Midbrain (tissue), 1 donor: ENCODE results near the gene DAZL.

Experiments used
- DNase-seq: peaks from one replicate; lab custom pipeline; 2025; lab: John Stamatoyannopoulos, UW

DAZL gene

DNA sequence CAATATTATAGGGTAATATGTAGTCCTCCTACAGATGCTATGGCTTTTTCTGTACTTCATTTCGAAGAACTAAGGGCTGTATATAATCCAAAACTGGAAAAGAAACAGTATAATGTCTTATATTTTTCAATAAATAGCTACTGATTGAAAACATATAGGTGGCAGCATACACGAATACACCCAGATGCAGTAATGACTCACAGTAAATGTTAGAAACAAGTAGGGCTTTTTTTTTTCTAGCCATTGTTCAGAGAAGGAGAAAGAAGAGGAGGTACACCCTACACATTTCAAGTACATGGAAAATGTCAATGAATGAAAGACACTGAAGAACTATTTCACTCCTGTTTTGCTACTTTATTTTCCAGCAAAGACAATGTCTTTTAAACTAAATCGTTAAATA, 9.4 kb downstream of the DAZL start:
- no peak for DNase-seq

DNA sequence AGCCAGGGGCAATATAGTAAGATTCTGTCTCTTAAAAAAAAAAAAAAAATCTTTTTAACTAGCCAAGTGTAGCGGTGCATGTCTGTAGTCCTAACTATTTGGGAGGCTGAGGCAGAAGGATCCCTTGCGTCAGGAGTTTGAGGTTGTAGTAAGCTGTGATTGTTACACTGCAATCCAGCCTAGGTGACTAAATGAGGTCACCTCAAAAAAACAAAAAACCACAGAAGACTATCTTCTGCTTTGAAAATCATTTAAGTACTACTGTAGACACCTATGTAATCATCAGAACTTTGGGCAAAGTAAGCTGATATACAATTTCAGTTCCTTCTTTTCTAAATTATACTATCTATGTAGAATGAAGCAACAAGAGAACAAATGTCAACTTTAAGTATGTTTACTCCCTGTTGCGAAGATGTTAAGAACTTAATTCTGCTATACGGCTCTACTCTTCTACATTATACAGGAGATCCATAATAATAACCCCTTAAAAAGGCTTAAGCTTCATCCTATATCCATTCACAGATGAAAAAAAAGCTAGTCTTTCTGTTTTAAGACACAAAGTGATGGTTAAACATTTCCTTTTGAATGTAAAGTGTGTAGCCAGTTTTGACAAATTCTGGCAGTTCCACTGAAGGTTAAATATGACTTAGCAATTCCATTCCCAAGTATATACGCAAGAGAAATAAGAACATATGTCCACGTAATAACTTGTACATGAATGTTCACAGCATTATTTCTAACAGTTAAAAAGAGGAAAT, 15.2 kb downstream of the DAZL start:
- no peak for DNase-seq

GRCh38 chr3:16589120-16589519, 16.1 kb downstream of the DAZL start:
- DNase-seq, result no peak

- DNase-seq, result no peak
These were observed 17.6 kb downstream of the DAZL start for GRCh38 chr3:16587681-16588060.

GRCh38 chr3:16587047-16587680, 18.1 kb downstream of the DAZL start:
- DNase-seq, result no peak

- no peak for DNase-seq
These were observed 20.3 kb downstream of the DAZL start for GRCh38 chr3:16584880-16585279.

GRCh38 chr3:16583551-16583950, 21.7 kb downstream of the DAZL start:
- no peak for DNase-seq

DNA sequence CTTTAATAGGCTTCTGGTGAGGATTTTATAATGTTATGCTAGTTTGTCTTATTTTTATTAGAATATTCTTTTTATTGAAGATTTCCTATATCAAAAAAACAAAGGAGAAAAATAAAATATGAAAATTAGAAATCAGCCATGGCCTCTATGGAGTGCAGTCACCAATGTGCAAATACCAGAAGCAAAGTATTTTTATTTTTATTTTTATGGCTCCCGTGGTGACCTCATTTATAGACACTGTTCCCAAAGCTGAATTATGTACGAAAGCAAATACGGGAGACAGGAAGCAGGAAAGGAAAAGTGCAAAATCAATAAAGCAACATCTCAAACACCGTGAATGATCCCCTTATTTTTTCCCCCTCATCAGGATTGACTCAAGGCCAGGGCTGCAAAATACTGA, 35.1 kb downstream of the DAZL start:
- no peak for DNase-seq

GRCh38 chr3:16568532-16568931, 36.7 kb downstream of the DAZL start:
- no peak for DNase-seq

DNA sequence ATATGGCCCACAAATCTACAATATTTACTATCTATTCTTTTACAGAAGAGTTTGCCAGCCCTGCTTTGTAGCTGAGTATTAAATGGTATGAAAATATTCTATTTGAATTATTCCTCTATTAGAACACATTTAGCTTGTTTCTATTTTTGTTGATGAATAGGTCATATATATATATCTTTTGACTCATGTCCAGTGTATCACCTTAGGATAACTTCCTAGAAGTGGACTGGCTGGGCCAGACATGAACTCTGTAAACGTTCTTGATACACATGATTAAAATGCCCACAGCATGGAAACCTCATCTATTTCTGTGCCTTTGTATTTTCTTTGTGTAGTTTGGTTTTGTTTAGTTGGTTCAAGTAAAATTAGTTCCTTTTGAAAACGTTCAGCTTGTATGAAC, 37.1 kb downstream of the DAZL start:
- DNase-seq, result no peak

DNA sequence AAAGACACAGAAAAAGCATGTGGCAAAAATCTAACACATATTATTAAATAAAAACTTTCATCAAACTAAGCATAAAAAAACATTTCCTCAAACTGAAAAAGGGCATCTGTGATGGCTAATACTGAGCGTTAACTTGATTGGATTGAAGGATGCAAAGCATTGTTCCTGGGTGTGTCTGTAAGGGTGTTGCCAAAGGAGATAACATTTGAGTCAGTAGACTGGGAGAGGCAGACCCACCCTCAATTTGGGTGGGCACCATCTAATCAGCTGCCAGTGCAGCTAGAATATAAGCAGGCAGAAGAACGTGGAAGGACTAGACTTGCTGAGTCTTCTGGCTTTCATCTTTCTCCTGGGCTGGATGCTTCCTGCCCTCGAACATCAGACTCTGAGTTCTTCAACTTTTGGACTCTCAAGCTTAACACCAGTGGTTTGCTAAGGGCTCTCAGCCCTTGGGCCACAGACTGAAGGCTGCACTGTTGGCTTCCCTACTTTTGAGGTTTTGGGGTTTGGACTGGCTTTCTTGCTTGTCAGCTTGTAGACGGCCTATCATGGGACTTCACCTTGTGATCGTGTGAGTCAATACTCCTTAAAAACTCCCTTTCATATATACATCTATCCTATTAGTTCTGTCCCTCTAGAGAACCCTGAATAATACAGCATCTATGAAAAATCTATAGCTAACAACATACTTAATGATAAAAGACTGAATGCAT, 45.4 kb downstream of the DAZL start:
- no peak for DNase-seq

GRCh38 chr3:16554126-16554525, 51.1 kb downstream of the DAZL start:
- DNase-seq, result no peak

DNA sequence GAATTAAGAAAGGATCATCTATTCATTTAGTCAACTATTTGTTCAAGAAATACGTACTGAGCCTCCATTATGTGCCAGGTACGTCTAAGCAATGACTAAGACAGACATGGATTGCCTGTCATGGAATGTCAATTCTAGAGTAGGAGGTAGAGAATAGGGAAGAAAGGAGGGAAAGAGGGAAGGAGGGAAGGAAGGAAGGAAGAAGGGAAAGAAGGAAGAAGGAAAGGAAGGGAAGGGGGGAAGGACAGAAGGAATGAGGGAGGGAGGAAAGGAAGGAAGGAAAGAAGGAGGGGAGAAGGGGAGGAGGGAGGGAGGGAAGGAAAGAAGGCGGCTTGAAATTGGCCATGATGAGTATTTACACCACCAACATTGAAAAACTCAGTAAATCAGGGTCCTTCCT, 52.5 kb downstream of the DAZL start:
- DNase-seq, result no peak

DNA sequence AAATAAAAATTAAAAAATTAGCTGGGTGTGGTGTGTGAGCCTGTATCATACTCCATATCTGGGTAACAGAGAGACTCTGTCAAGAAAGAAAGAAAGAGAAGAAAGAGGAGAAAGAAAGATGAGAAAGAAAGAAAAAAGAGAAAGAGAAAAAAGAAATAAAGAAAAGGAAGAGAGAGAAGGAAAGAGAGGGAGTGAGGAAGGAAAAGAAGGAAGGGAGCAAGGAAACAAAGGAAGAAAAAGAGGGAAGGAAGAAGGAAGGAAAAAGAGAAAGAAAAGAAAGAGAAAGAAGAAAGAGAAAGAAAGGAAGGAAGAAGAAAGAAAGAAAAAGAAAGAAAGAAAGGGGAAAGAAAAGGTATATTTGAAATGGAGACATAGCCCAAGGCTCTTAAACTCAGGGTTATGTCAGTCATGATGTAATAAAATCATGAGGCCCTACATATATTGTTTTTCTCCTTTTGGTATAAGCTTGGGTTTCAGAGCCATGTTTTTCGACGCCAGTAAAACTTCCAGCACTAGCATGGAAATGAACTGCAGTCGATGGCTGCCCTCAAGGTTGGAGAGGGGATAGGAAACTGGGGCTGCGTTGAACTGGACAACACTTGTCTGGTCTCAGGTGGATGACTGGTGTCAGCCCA, 53.8 kb downstream of the DAZL start:
- DNase-seq, result no peak

DNA sequence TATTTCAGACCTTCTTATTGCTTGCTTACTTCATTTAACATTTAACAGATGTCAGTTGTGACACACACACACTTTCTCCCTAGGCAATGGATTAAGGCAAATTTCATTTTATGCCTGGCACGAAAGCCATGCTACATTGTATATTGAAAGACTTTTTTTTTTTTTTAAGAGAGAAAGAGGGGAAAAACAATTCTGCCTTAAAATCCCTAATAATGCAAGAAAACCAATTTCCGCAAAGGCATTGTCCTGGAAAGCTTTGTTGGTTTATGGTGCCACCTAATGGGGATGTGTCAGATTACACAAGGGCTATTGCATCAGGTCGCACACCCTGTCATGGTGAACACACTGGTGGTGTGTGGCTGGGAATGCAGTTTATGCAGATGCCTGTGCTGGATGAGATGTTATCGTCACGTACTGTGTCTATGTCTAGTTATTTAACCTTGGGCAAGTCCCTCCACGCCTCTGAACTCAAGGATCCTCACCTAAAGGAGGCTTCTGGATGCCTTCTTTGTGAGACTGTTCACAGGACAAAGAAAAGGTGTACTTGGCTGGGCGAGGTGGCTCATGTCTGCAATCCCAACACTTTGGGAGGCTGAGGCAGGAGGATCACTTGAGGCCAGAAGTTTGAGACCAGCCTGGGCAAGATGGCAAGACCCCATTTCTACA, 54.4 kb downstream of the DAZL start:
- DNase-seq, result peak; percentile 85

DNA sequence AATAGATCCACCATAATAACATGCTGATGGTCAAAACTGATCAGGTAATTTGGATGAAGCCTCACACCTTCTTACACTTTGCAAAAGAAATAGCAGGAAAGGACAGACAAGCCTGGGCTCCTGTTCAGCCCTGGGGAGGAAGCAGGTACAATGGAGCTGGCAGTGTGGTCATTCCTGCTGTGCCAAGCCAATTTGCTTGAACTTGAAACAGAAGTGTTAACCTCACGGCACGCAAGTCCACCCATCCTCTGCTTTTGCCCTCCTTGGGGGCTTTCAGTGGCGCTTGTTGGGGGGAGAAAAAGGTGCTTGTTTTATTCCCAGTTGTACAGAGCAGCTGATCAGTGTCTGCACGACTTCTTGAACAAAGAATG, 54.9 kb downstream of the DAZL start:
- no peak for DNase-seq

DNA sequence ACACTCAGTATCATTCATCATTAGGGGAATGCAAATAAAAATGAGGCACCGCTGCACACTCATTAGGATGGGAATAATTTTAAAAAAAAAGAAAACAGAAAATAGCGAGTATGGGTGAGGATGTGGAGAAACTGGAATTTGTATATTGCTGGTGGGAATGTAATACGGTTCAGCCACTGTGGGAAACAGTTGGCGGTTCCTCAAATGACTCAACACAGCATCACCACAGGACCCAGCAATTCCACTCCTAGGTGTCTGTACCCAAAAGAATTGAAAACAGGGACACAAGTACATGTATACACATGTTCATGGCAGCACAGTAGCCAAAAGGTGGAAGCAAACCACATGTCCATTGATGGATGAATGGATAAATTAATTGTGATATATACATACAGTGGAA, 56.5 kb downstream of the DAZL start:
- no peak for DNase-seq

DNA sequence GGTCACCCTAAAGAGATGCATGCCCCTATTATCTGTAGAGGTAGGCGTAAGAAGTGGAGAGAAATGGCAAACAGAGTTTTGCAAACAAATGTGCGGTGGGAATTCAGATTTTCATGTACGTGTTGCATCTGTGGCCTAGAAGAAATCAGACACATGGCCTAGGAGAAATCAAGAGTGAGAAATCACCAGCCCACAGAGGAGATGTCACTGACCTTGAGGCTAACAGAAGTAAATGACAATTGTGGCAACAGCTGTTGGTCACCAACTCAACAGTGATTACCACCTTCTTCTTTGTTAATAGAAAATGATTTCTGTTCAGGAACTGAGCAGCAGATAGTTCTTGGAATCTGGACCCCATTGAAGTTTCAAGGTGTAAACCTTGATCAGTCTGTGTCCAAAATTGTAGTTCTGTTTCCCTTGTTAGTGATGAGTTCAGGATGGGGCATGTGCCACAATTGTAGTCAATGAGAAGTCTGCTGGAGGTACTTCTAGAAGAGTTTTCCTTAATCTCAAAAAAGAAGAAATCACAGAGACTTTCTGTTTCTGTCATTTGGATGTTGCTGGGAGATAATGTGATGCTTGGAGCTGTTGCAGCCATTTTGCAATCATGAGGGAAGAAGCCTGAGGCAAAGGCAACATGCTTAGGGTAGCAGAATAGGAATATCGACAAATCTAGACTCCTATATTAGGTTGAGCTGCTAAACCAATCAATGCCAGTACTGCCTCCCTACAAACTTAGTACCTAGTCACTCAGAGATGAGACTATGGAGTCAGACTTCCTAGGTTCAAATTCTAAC, 57.5 kb downstream of the DAZL start:
- DNase-seq, result no peak

- no peak for DNase-seq
These were observed 58.8 kb downstream of the DAZL start for GRCh38 chr3:16546186-16547010.

DNA sequence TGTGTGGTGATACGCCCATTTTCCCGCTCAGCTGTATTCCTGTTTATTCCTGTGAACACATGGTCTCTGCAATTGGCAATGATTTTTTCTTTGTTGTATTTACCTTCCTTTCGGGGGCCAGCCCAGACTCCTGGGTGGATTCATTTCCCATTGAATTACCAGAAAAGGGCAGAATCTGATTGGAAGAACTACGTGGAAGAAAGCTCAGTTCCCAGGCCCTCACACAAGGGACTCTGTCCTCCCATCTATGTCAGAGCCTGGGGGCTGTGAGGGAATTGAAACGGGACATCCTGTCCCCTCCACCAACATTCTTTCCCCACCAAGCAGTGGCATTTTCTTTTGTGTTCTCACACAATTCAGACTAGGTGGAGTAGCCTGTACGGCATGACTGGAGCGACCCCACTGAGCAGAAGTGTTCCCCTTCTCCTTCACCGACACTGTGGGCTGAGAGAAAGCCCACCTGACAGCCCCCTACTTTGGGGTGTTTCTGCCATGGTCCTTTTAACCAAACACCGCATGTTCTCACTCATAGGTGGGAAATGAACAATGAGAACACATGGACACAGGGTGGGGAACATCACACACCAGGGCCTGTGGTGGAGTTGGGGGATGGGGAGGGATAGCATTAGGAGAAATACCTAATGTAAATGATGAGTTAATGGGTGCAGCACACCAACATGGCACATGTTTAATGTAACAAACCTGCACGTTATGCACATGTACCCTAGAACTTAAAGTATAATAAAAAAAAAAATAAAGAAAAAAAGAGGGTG, 59.6 kb downstream of the DAZL start:
- no peak for DNase-seq
